HG03108 (cell line): ENCODE results near the gene MAMDC4.
A peak's percentile ranks its signal among the peaks of the same experiment; 100 is the strongest.

Source experiments
- ATAC-seq: cut with Tn5 transposase; IDR thresholded peaks from one replicate; pipeline ENCODE4 v1.9.1; 2021; ENCODE audit warnings: moderate library complexity; ENCODE audit not compliant: unreplicated experiment

Gene MAMDC4

GRCh38 chr9:136885950-136886578 is 33.9 kb downstream of the MAMDC4 start, which contains the start of gene TRAF2:
Gene TRAF2, plus strand, starts transcription at chr9:136886516. Its CDS starts 12,225 bp downstream, at chr9:136898741.
- ATAC-seq = peak; percentile 83

- peak; percentile 16 for ATAC-seq
These were observed 34.8 kb downstream of the MAMDC4 start for GRCh38 chr9:136886610-136887597.

GRCh38 chr9:136888454-136888853 is 36.3 kb downstream of the MAMDC4 start:
- ATAC-seq = no peak

- no peak for ATAC-seq
These were observed 37.7 kb downstream of the MAMDC4 start for GRCh38 chr9:136889858-136890257.

- no peak for ATAC-seq
These were observed 38.5 kb downstream of the MAMDC4 start for GRCh38 chr9:136890661-136891060.

GRCh38 chr9:136896027-136896426 is 43.9 kb downstream of the MAMDC4 start:
- ATAC-seq = no peak

GRCh38 chr9:136898483-136899100 is 46.4 kb downstream of the MAMDC4 start:
- no peak for ATAC-seq

GRCh38 chr9:136899196-136899595 is 47.0 kb downstream of the MAMDC4 start:
- ATAC-seq = no peak

- ATAC-seq = no peak
These were observed 48.4 kb downstream of the MAMDC4 start for GRCh38 chr9:136900556-136900955.

- ATAC-seq = no peak
These were observed 48.9 kb downstream of the MAMDC4 start for GRCh38 chr9:136900988-136901515.

GRCh38 chr9:136901516-136902258 is 49.5 kb downstream of the MAMDC4 start:
- peak; percentile 41 for ATAC-seq

GRCh38 chr9:136902259-136902821 is 50.2 kb downstream of the MAMDC4 start:
- ATAC-seq = peak; percentile 38

- ATAC-seq = no peak
These were observed 51.0 kb downstream of the MAMDC4 start for GRCh38 chr9:136903041-136903554.

GRCh38 chr9:136906266-136906665 is 54.1 kb downstream of the MAMDC4 start:
- ATAC-seq = no peak

GRCh38 chr9:136907011-136907914 is 55.1 kb downstream of the MAMDC4 start:
- ATAC-seq = no peak
